ENCODE measurements around the gene FOXL2. TPM values are rescaled to one million over a fixed set of nuclear protein-coding genes. Genes with fewer than 3 reads are reported as not detected.

The FOXL2 gene
- total and polyA plus RNA-seq, 7 experiments from 2014 or later = not detected

DNA sequence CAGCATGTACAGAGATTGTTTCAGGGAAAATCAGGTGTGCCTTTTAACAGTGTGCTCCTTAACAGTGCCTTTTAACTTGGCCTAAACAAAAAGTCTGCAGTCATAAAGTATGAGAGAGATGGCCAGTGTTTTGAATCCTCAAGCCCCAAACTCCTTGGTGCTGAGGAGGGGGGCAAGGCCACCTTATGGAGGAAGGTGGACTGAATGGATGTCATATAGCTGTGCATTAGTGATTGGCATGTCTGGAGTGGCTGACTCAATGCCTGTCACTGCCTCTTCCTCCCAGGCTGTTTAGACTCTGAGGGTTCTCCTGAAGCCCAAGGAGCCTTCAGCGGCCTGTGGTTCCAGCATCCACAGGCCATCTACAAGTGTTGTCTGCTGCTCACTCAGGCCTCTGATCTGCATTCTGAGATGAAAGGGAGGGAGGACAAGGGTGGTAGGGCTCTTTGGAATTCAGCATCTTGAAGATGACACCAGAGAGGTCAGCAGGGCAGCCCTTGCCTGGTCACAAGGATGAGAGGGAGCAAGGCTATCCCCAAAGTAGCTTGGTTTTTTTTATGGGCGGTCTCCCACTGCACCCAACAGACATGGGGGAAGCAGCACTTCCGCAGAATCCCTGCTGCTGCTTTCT lies 1.5 kb upstream of the FOXL2 start:
- H3K9me3 Mint-ChIP-seq = peaks cover 0 to 4% (median 0%) of the 10 kb centered on the region in 11 donors
- Histone ChIP-seq H3K27ac (ENCODE audit: low read depth, low read length) (no peak overlapping the region), H3K9me3 (ENCODE audit: control insufficient read depth in 2 of 3, low read length in 3 of 3) (no peaks in the 10 kb centered on the region), H3K36me3 (ENCODE audit: control insufficient read depth in 2 of 3, insufficient read depth in 3 of 3, low read length in 3 of 3) (no peaks in the 10 kb centered on the region), H3K4me3 (ENCODE audit: low read length) (no peak overlapping the region), H3K27me3 (ENCODE audit: control insufficient read depth in 2 of 2, insufficient read depth in 2 of 2, low read length in 2 of 2) (peaks cover 0 to 54% of the 10 kb centered on the region in 2 donors), H3K4me1 (ENCODE audit: control insufficient read depth in 2 of 2, insufficient read depth in 2 of 2, low read length in 2 of 2) (peaks cover 6 to 17% of the 10 kb centered on the region in 2 donors)
- intact Hi-C loops (cut with micrococcal nuclease) = loop anchor here (5.0 kb wide), 2 partner anchors 729 to 1181 kb away; partner anchors contain the start of gene NMNAT3 (in 1 of the 2)
- CTCF ChIA-PET = interaction anchor here (0.5 to 0.6 kb wide), 2 partner anchors 11 to 397 kb away, joined by 3 to 4 read pairs; no protein-coding TSS in a partner anchor
- DNase-seq (no peak), ATAC-seq (no peak)
- peaks cover 60 to 85% (median 64%) of the 10 kb centered on the region in 5 donors for H3K27me3 Mint-ChIP-seq
- no peak overlapping the region for H3K27ac Mint-ChIP-seq
- peaks cover 0 to 2% (median 0%) of the 10 kb centered on the region in 5 donors for H3K36me3 Mint-ChIP-seq
- H3K4me1 Mint-ChIP-seq = peaks cover 24 to 52% (median 39%) of the 10 kb centered on the region in 7 donors
- peak overlapping the region in 6 of 10 donors; percentile 0 to 92 (median 40) for H3K4me3 Mint-ChIP-seq
- POLR2A ChIA-PET = interaction anchor here (0.6 kb wide), 1 partner anchor 11 kb away, joined by 3 read pairs; no protein-coding TSS in a partner anchor

DNA sequence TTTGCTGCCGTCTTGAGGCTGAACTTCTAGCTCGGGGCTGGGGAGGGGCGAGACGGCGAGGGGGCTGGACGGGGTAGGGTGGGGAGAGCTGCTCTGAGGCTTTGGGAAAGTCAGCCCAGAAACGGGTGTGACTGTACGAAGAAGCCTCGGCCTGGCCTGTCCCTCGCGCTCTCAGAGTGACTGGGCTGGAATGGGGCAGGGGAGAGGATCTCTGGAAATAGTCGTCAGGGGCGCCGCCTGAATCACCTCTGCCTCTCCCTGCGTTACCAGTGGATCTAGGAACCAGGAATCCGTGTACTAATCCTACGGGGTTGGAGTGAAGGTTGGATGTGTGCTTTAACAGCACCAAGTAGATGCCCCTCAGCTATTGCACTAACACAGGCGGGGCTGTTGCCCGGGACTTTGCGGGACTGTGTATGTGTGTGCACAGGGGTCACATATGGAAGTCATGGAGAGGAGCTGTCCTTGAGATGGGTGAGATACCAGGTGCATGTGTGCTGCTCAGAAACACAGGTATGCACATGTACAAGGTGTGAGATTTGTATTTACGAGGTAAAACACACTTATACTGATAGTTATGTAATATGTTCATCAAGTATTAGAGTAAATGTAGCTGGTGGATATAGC lies 671 bp upstream of the FOXL2 start:
- ATAC-seq (no peak), DNase-seq (no peak)
- peak overlapping the region; percentile 27 for H3K4me3 ChIP-seq (ENCODE audit: low read length)
- H3K27ac Mint-ChIP-seq = no peak overlapping the region
- peaks cover 0 to 2% (median 0%) of the 10 kb centered on the region in 5 donors for H3K36me3 Mint-ChIP-seq
- ChIA-PET CTCF (interaction anchor here (0.5 kb wide), 1 partner anchor 398 kb away, joined by 3 read pairs; no protein-coding TSS in a partner anchor), POLR2A (no interaction called here)
- peaks cover 66 to 87% (median 73%) of the 10 kb centered on the region in 5 donors for H3K27me3 Mint-ChIP-seq
- peaks cover 5 to 58% of the 10 kb centered on the region in 2 donors for H3K27me3 ChIP-seq (ENCODE audit: control insufficient read depth in 2 of 2, insufficient read depth in 2 of 2, low read length in 2 of 2)
- H3K9me3 Mint-ChIP-seq = peaks cover 0 to 4% (median 0%) of the 10 kb centered on the region in 11 donors
- no peaks in the 10 kb centered on the region for H3K36me3 ChIP-seq (ENCODE audit: control insufficient read depth in 2 of 3, insufficient read depth in 3 of 3, low read length in 3 of 3)
- intact Hi-C loops (cut with micrococcal nuclease) = loop anchor here (5.0 kb wide), 2 partner anchors 730 to 1180 kb away; partner anchors contain the start of gene NMNAT3 (in 1 of the 2)
- H3K4me1 ChIP-seq (ENCODE audit: control insufficient read depth in 2 of 2, insufficient read depth in 2 of 2, low read length in 2 of 2) = peaks cover 6 to 19% of the 10 kb centered on the region in 2 donors
- peaks cover 26 to 55% (median 39%) of the 10 kb centered on the region in 7 donors for H3K4me1 Mint-ChIP-seq
- H3K27ac ChIP-seq (ENCODE audit: low read depth, low read length) = no peak overlapping the region
- no peaks in the 10 kb centered on the region for H3K9me3 ChIP-seq (ENCODE audit: control insufficient read depth in 2 of 3, low read length in 3 of 3)
- peak overlapping the region; percentile 18 to 92 (median 71) for H3K4me3 Mint-ChIP-seq

DNA sequence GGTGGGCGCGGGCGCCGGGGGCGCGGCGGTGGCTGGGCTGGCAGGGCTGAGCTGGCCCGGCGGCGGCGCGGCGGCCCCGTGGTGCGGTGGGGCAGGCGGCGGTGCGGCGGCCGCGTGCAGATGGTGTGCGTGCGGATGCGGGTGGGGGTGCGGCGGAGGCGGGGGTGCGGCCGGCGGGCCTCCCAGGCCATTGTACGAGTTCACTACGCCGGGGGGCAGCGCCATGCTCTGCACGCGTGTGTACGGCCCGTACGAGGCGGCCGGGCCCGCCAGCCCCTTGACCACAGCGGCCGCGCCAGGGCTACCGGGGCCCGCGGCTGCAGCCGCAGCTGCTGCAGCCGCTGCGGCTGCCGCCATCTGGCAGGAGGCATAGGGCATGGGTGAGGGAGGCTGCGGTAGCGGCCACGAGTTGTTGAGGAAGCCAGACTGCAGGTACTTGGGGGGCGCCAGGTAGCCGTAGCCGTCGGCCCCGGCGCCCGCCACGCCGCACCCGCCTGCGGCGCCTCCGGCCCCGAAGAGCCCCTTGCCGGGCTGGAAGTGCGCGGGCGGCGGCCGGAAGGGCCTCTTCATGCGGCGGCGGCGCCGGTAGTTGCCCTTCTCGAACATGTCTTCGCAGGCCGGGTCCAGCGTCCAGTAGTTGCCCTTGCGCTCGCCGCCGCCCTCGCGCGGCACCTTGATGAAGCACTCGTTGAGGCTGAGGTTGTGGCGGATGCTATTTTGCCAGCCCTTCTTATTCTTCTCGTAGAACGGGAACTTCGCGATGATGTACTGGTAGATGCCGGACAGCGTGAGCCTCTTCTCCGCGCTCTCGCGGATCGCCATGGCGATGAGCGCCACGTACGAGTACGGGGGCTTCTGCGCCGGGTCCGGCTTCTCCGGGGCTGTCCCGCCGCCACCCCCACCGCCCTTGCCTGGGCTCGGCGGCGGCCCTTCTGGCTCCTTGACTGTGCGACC lies 951 bp downstream of the FOXL2 start:
- H3K27me3 Mint-ChIP-seq = peaks cover 72 to 90% (median 79%) of the 10 kb centered on the region in 5 donors
- H3K27ac ChIP-seq (ENCODE audit: low read depth, low read length) = no peak overlapping the region
- H3K36me3 ChIP-seq (ENCODE audit: control insufficient read depth in 2 of 3, insufficient read depth in 3 of 3, low read length in 3 of 3) = no peaks in the 10 kb centered on the region
- CTCF ChIA-PET = no interaction called here
- H3K4me1 ChIP-seq (ENCODE audit: control insufficient read depth in 2 of 2, insufficient read depth in 2 of 2, low read length in 2 of 2) = peaks cover 6 to 19% of the 10 kb centered on the region in 2 donors
- peaks cover 7 to 68% of the 10 kb centered on the region in 2 donors for H3K27me3 ChIP-seq (ENCODE audit: control insufficient read depth in 2 of 2, insufficient read depth in 2 of 2, low read length in 2 of 2)
- intact Hi-C loops (cut with micrococcal nuclease) = loop anchor here (1.0 to 5.0 kb wide), 4 partner anchors 9 to 1179 kb away; partner anchors contain the start of gene NMNAT3 (in 1 of the 2)
- DNase-seq (peak in 1 of 9 donors; percentile 13), ATAC-seq (peak; percentile 22)
- peaks cover 0 to 2% (median 0%) of the 10 kb centered on the region in 5 donors for H3K36me3 Mint-ChIP-seq
- no peaks in the 10 kb centered on the region for H3K9me3 ChIP-seq (ENCODE audit: control insufficient read depth in 2 of 3, low read length in 3 of 3)
- peak overlapping the region in 1 of 9 donors; percentile 46 for H3K27ac Mint-ChIP-seq
- peak overlapping the region; percentile 57 for H3K4me3 ChIP-seq (ENCODE audit: low read length)
- peaks cover 26 to 55% (median 39%) of the 10 kb centered on the region in 7 donors for H3K4me1 Mint-ChIP-seq
- H3K9me3 Mint-ChIP-seq = peaks cover 0 to 4% (median 0%) of the 10 kb centered on the region in 11 donors
- POLR2A ChIA-PET = no interaction called here
- peak overlapping the region in 9 of 10 donors; percentile 65 to 92 (median 82) for H3K4me3 Mint-ChIP-seq

DNA sequence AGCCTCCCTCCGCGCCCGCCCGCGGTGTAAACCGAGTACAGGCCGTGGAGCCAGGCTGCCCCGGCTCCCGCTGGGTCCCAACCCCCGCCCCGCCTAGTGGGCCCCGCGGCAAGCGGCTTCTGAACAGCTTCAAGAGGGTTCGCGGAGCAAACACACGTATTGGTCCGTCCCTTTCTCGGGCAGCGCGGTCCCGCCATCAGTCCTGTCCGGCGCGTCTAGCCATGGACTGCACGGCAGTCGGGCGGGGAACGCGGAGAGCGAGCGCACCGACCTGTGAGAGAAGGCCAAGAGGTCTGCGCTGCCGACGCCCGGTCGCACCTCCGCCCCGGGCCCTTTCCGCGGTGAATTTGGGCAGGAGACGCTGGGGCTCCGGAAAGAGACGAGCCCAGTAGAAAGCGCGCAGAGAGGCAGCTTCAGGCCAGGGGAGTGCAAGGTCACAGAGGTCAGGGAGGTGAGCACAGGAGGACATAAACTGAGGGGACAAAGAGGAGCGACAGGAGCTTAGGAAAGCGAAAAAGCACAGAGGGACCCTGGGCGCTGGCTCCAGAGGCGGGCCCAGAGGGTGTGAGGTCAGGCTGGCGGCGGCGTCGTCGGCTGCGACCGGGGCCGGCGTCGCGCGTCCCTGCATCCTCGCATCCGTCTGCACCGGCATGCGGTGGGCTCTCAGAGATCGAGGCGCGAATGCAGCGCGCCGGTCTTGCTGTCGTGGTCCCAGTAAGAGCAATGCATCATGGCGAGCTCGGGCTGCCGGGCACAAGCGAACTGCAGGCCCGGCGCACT lies 1.8 kb downstream of the FOXL2 start:
- ATAC-seq (peak; percentile 5), DNase-seq (peak in 1 of 9 donors; percentile 17)
- Histone ChIP-seq H3K27ac (ENCODE audit: low read depth, low read length) (no peak overlapping the region), H3K9me3 (ENCODE audit: control insufficient read depth in 2 of 3, low read length in 3 of 3) (no peaks in the 10 kb centered on the region), H3K4me3 (ENCODE audit: low read length) (peak overlapping the region; percentile 30), H3K27me3 (ENCODE audit: control insufficient read depth in 2 of 2, insufficient read depth in 2 of 2, low read length in 2 of 2) (peaks cover 13 to 74% of the 10 kb centered on the region in 2 donors), H3K36me3 (ENCODE audit: control insufficient read depth in 2 of 3, insufficient read depth in 3 of 3, low read length in 3 of 3) (no peaks in the 10 kb centered on the region), H3K4me1 (ENCODE audit: control insufficient read depth in 2 of 2, insufficient read depth in 2 of 2, low read length in 2 of 2) (peaks cover 6 to 19% of the 10 kb centered on the region in 2 donors)
- Mint-ChIP-seq H3K27me3 (peaks cover 72 to 90% (median 80%) of the 10 kb centered on the region in 5 donors), H3K36me3 (peaks cover 0 to 2% (median 0%) of the 10 kb centered on the region in 5 donors), H3K27ac (peak overlapping the region in 1 of 9 donors; percentile 92), H3K4me3 (peak overlapping the region; percentile 75 to 95 (median 86)), H3K9me3 (peaks cover 0 to 4% (median 0%) of the 10 kb centered on the region in 11 donors), H3K4me1 (peaks cover 28 to 48% (median 37%) of the 10 kb centered on the region in 7 donors)
- intact Hi-C loops (cut with micrococcal nuclease) = loop anchor here (5.0 kb wide), 2 partner anchors 732 to 1178 kb away; partner anchors contain the start of gene NMNAT3 (in 1 of the 2)
- ChIA-PET POLR2A (no interaction called here), CTCF (no interaction called here)

DNA sequence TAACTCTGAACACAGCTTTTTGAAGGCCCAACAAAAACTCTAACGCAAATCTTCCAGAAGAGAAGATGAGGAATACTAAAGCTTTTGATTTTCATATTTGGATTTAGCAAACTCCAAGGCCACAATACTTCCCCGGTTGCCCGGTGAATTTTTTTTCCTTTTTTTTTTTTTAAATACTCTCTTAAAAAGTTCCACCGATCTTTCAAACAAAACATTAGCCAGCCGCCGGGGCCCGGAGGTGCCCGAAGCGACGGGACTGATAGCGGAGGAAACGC lies 2.3 kb downstream of the FOXL2 start:
- Mint-ChIP-seq H3K27ac (peak overlapping the region in 1 of 9 donors; percentile 71), H3K4me3 (peak overlapping the region in 9 of 10 donors; percentile 75 to 95 (median 82)), H3K4me1 (peaks cover 29 to 50% (median 38%) of the 10 kb centered on the region in 7 donors), H3K9me3 (peaks cover 0 to 4% (median 0%) of the 10 kb centered on the region in 11 donors), H3K27me3 (peaks cover 72 to 92% (median 84%) of the 10 kb centered on the region in 5 donors), H3K36me3 (peaks cover 0 to 2% (median 0%) of the 10 kb centered on the region in 5 donors)
- intact Hi-C loops (cut with micrococcal nuclease) = no loop called here
- Histone ChIP-seq H3K36me3 (ENCODE audit: control insufficient read depth in 2 of 3, insufficient read depth in 3 of 3, low read length in 3 of 3) (no peaks in the 10 kb centered on the region), H3K27me3 (ENCODE audit: control insufficient read depth in 2 of 2, insufficient read depth in 2 of 2, low read length in 2 of 2) (peaks cover 13 to 77% of the 10 kb centered on the region in 2 donors), H3K9me3 (ENCODE audit: control insufficient read depth in 2 of 3, low read length in 3 of 3) (no peaks in the 10 kb centered on the region), H3K4me1 (ENCODE audit: control insufficient read depth in 2 of 2, insufficient read depth in 2 of 2, low read length in 2 of 2) (peaks cover 8 to 18% of the 10 kb centered on the region in 2 donors), H3K4me3 (ENCODE audit: low read length) (no peak overlapping the region), H3K27ac (ENCODE audit: low read depth, low read length) (no peak overlapping the region)
- POLR2A ChIA-PET = no interaction called here
- ATAC-seq (no peak), DNase-seq (no peak)
- CTCF ChIA-PET = no interaction called here
